Stimulated activated naive CD8-positive, alpha-beta T cell treated with anti-CD3 and anti-CD28 coated beads, Interleukin-15, amount 100 ng/mL, for 72 hours (primary cell): ENCODE data around the gene PDGFRB.

Experiments used
- ATAC-seq: fragments of 150-1000 bp; cut with Tn5 transposase; 2 replicates; pipeline ENCODE4 v1.10.0; 2021; ENCODE audit warnings: mild to moderate bottlenecking, moderate library complexity
- DNase-seq, 2 donors: peaks; one replicate each; pipeline ENCODE4 v3.0.0; 2021 to 2022
- H3K27ac Mint-ChIP-seq, 2 donors: one replicate each; pipeline ENCODE4 v1.8.0; 2022; ENCODE audit warnings: mild to moderate bottlenecking in 2 of 2, mixed read lengths in 2 of 2, moderate library complexity in 2 of 2
- H3K27me3 Mint-ChIP-seq: one replicate; pipeline ENCODE4 v1.8.0; 2022; ENCODE audit warnings: mixed read lengths
- H3K4me1 Mint-ChIP-seq: one replicate; pipeline ENCODE4 v1.8.0; 2022; ENCODE audit warnings: mild to moderate bottlenecking, mixed read lengths
- H3K4me3 Mint-ChIP-seq, 2 donors: one replicate each; pipeline ENCODE4 v1.8.0; 2022; ENCODE audit warnings: mild to moderate bottlenecking in 2 of 2, mixed read lengths in 2 of 2, moderate library complexity in 1 of 2
- H3K9me3 Mint-ChIP-seq, 2 donors: one replicate each; pipeline ENCODE4 v1.8.0; 2022; ENCODE audit warnings: mixed read lengths in 2 of 2

PDGFRB gene

GRCh38 chr5:150186897-150187296, 31.3 kb upstream of the PDGFRB start:
- DNase-seq (no peak), ATAC-seq (no peak)
- H3K9me3 Mint-ChIP-seq, result no peaks in the 10 kb centered on the region

GRCh38 chr5:150186137-150186536, 30.5 kb upstream of the PDGFRB start:
- no peaks in the 10 kb centered on the region for H3K9me3 Mint-ChIP-seq
- DNase-seq (no peak), ATAC-seq (no peak)
- no peak overlapping the region for H3K27ac Mint-ChIP-seq
- H3K4me3 Mint-ChIP-seq, result no peak overlapping the region
- peaks cover 31% of the 10 kb centered on the region for H3K27me3 Mint-ChIP-seq
- H3K4me1 Mint-ChIP-seq, result no peaks in the 10 kb centered on the region

More at GRCh38 chr5:150186897-150187296, 31.3 kb upstream of the PDGFRB start:
- Mint-ChIP-seq H3K27me3 (peaks cover 39% of the 10 kb centered on the region), H3K4me3 (no peak overlapping the region), H3K4me1 (no peaks in the 10 kb centered on the region), H3K27ac (no peak overlapping the region)

GRCh38 chr5:150184990-150185912, 29.6 kb upstream of the PDGFRB start:
- Mint-ChIP-seq H3K4me3 (no peak overlapping the region), H3K9me3 (no peaks in the 10 kb centered on the region), H3K27me3 (peaks cover 22% of the 10 kb centered on the region), H3K4me1 (no peaks in the 10 kb centered on the region), H3K27ac (no peak overlapping the region)
- DNase-seq, result no peak
- no peak for ATAC-seq

GRCh38 chr5:150184006-150184405, 28.4 kb upstream of the PDGFRB start:
- no peak overlapping the region for H3K4me3 Mint-ChIP-seq
- H3K27ac Mint-ChIP-seq, result no peak overlapping the region
- DNase-seq, result no peak
- H3K4me1 Mint-ChIP-seq, result no peaks in the 10 kb centered on the region
- H3K27me3 Mint-ChIP-seq, result peaks cover 10% of the 10 kb centered on the region
- no peaks in the 10 kb centered on the region for H3K9me3 Mint-ChIP-seq
- no peak for ATAC-seq

GRCh38 chr5:150183436-150183835, 27.8 kb upstream of the PDGFRB start:
- Mint-ChIP-seq H3K27me3 (peaks cover 4% of the 10 kb centered on the region), H3K27ac (no peak overlapping the region), H3K4me1 (no peaks in the 10 kb centered on the region), H3K9me3 (no peaks in the 10 kb centered on the region), H3K4me3 (no peak overlapping the region)
- no peak for ATAC-seq
- DNase-seq, result no peak

- DNase-seq (no peak), ATAC-seq (no peak)
- Mint-ChIP-seq H3K4me3 (no peak overlapping the region), H3K27ac (peak overlapping the region in 1 of 2 donors; percentile 3), H3K27me3 (no peaks in the 10 kb centered on the region), H3K4me1 (no peaks in the 10 kb centered on the region), H3K9me3 (no peaks in the 10 kb centered on the region)
These were observed 27.1 kb upstream of the PDGFRB start for GRCh38 chr5:150182774-150183173.

- Mint-ChIP-seq H3K27me3 (no peaks in the 10 kb centered on the region), H3K9me3 (no peaks in the 10 kb centered on the region), H3K4me1 (no peaks in the 10 kb centered on the region), H3K4me3 (no peak overlapping the region), H3K27ac (no peak overlapping the region)
- DNase-seq (no peak), ATAC-seq (no peak)
These were observed 26.3 kb upstream of the PDGFRB start for GRCh38 chr5:150181766-150182545.

- Mint-ChIP-seq H3K4me3 (no peak overlapping the region), H3K9me3 (no peaks in the 10 kb centered on the region), H3K27me3 (no peaks in the 10 kb centered on the region), H3K27ac (no peak overlapping the region), H3K4me1 (no peaks in the 10 kb centered on the region)
- DNase-seq (no peak), ATAC-seq (no peak)
These were observed 25.4 kb upstream of the PDGFRB start for GRCh38 chr5:150181027-150181426.

- ATAC-seq, result no peak
- H3K4me3 Mint-ChIP-seq, result no peak overlapping the region
- no peak overlapping the region for H3K27ac Mint-ChIP-seq
- no peak for DNase-seq
- no peaks in the 10 kb centered on the region for H3K27me3 Mint-ChIP-seq
- no peaks in the 10 kb centered on the region for H3K9me3 Mint-ChIP-seq
- no peaks in the 10 kb centered on the region for H3K4me1 Mint-ChIP-seq
These were observed 24.8 kb upstream of the PDGFRB start for GRCh38 chr5:150180241-150181026.

- ATAC-seq, result no peak
These were observed 23.5 kb upstream of the PDGFRB start for GRCh38 chr5:150179019-150179620.

GRCh38 chr5:150178262-150178661, 22.6 kb upstream of the PDGFRB start:
- H3K27me3 Mint-ChIP-seq, result peaks cover 9% of the 10 kb centered on the region
- no peak overlapping the region for H3K27ac Mint-ChIP-seq
- no peak for ATAC-seq
- DNase-seq, result no peak
- no peaks in the 10 kb centered on the region for H3K4me1 Mint-ChIP-seq
- no peak overlapping the region for H3K4me3 Mint-ChIP-seq
- H3K9me3 Mint-ChIP-seq, result no peaks in the 10 kb centered on the region

More at GRCh38 chr5:150179019-150179620, 23.5 kb upstream of the PDGFRB start:
- H3K9me3 Mint-ChIP-seq, result no peaks in the 10 kb centered on the region
- H3K4me3 Mint-ChIP-seq, result no peak overlapping the region
- peaks cover under 1% of the 10 kb centered on the region for H3K27me3 Mint-ChIP-seq
- no peak for DNase-seq
- no peaks in the 10 kb centered on the region for H3K4me1 Mint-ChIP-seq
- no peak overlapping the region for H3K27ac Mint-ChIP-seq

GRCh38 chr5:150177721-150178120, 22.1 kb upstream of the PDGFRB start:
- DNase-seq (no peak), ATAC-seq (no peak)
- Mint-ChIP-seq H3K27me3 (peaks cover 13% of the 10 kb centered on the region), H3K4me3 (no peak overlapping the region), H3K27ac (no peak overlapping the region), H3K9me3 (no peaks in the 10 kb centered on the region), H3K4me1 (no peaks in the 10 kb centered on the region)

- ATAC-seq (no peak), DNase-seq (no peak)
- no peaks in the 10 kb centered on the region for H3K4me1 Mint-ChIP-seq
- H3K9me3 Mint-ChIP-seq, result no peaks in the 10 kb centered on the region
- peaks cover 21% of the 10 kb centered on the region for H3K27me3 Mint-ChIP-seq
- H3K27ac Mint-ChIP-seq, result no peak overlapping the region
- H3K4me3 Mint-ChIP-seq, result no peak overlapping the region
These were observed 21.3 kb upstream of the PDGFRB start for GRCh38 chr5:150176745-150177477.

GRCh38 chr5:150175536-150175935, 19.9 kb upstream of the PDGFRB start:
- peak; percentile 32 for ATAC-seq

More at GRCh38 chr5:150175536-150175935, 19.9 kb upstream of the PDGFRB start:
- H3K4me3 Mint-ChIP-seq, result no peak overlapping the region
- H3K4me1 Mint-ChIP-seq, result no peaks in the 10 kb centered on the region
- no peaks in the 10 kb centered on the region for H3K9me3 Mint-ChIP-seq
- no peak for DNase-seq
- peaks cover 35% of the 10 kb centered on the region for H3K27me3 Mint-ChIP-seq
- H3K27ac Mint-ChIP-seq, result no peak overlapping the region
